Measurements from ENCODE around the gene PCDHB13. TPM values are rescaled to one million over a fixed set of nuclear protein-coding genes. Genes with fewer than 3 reads are reported as not detected.

The PCDHB13 gene
- total RNA-seq, 1 donor from 2014 or later = 2.6 TPM

DNA sequence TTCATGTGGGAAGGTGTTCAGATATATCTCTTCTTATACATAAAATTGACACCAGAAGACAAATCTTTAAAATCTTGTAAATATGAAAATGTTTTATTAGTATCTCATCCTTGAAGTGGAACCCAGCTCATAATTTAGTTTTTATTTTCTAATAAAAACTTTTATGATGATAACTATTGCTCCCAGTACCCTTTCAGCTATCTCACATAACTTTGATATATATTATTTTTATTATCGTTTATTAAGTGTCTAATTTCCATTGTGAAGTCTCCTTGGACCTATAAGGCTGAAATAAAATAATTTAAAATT, 47.5 kb downstream of the PCDHB13 start:
- DNase-seq (ENCODE audit: low read depth in 2 of 2) = no peak

Other genes starting within 250 kb of the PCDHB13 start
- 0.20 and 0.22 TPM in 2 replicates for gene PCDHAC2, start 247.4 kb upstream of the PCDHB13 start, total RNA-seq
- gene PCDHB1, start 162.5 kb upstream of the PCDHB13 start, total RNA-seq = not detected in 2 replicates
- gene PCDHB2, start 119.3 kb upstream of the PCDHB13 start, total RNA-seq = 1.3 and 2.2 TPM in 2 replicates
- 0.22 and 0.60 TPM in 2 replicates for gene PCDHB3, start 113.4 kb upstream of the PCDHB13 start, total RNA-seq
- 0.20 and 0.22 TPM in 2 replicates for gene PCDHB4, start 92.1 kb upstream of the PCDHB13 start, total RNA-seq
- 0.87 and 1.8 TPM in 2 replicates for gene PCDHB5, start 78.7 kb upstream of the PCDHB13 start, total RNA-seq
- gene PCDHB6, start 63.9 kb upstream of the PCDHB13 start, total RNA-seq = under 0.01 and 0.20 TPM in 2 replicates
- 0.44 and 2.4 TPM in 2 replicates for gene PCDHB7, start 41.3 kb upstream of the PCDHB13 start, total RNA-seq
- gene PCDHB8, start 36.1 kb upstream of the PCDHB13 start, total RNA-seq = 0.40 and 0.44 TPM in 2 replicates
- 0.22 and 0.99 TPM in 2 replicates for gene PCDHB16, start 31.5 kb upstream of the PCDHB13 start, total RNA-seq
- 0.22 and 0.40 TPM in 2 replicates for gene PCDHB9, start 26.8 kb upstream of the PCDHB13 start, total RNA-seq
- gene PCDHB10, start 21.6 kb upstream of the PCDHB13 start, total RNA-seq = 0.44 and 1.8 TPM in 2 replicates
- 0.44 and 1.8 TPM in 2 replicates for gene PCDHB11, start 14.3 kb upstream of the PCDHB13 start, total RNA-seq
- 0.44 and 1.4 TPM in 2 replicates for gene PCDHB12, start 5.2 kb upstream of the PCDHB13 start, total RNA-seq
- gene PCDHB14, start 9.4 kb downstream of the PCDHB13 start, total RNA-seq = 1.1 and 1.4 TPM in 2 replicates
- gene PCDHB15, start 31.5 kb downstream of the PCDHB13 start, total RNA-seq = 0.44 and 1.4 TPM in 2 replicates
- under 0.01 and 0.20 TPM in 2 replicates for gene SLC25A2, start 90.1 kb downstream of the PCDHB13 start, total RNA-seq
- gene TAF7, start 106.9 kb downstream of the PCDHB13 start, total RNA-seq = 56.7 and 63.5 TPM in 2 replicates
- gene PCDHGA1, start 116.6 kb downstream of the PCDHB13 start, total RNA-seq = 0.40 and 0.44 TPM in 2 replicates
- 0.65 and 0.79 TPM in 2 replicates for gene PCDHGA2, start 124.8 kb downstream of the PCDHB13 start, total RNA-seq
- 0.40 and 0.44 TPM in 2 replicates for gene PCDHGA3, start 129.9 kb downstream of the PCDHB13 start, total RNA-seq
- 0.87 and 1.6 TPM in 2 replicates for gene PCDHGB1, start 136.2 kb downstream of the PCDHB13 start, total RNA-seq
- 2.0 TPM in 2 replicates for gene PCDHGA4, start 141.1 kb downstream of the PCDHB13 start, total RNA-seq
- 1.3 and 1.4 TPM in 2 replicates for gene PCDHGB2, start 146.1 kb downstream of the PCDHB13 start, total RNA-seq
- gene PCDHGA5, start 150.2 kb downstream of the PCDHB13 start, total RNA-seq = 0.44 and 0.60 TPM in 2 replicates
- gene PCDHGB3, start 156.3 kb downstream of the PCDHB13 start, total RNA-seq = 2.0 and 3.8 TPM in 2 replicates
- gene PCDHGA6, start 160.0 kb downstream of the PCDHB13 start, total RNA-seq = 1.7 and 2.4 TPM in 2 replicates
- 0.65 and 0.99 TPM in 2 replicates for gene PCDHGA7, start 168.8 kb downstream of the PCDHB13 start, total RNA-seq
- gene PCDHGB4, start 173.8 kb downstream of the PCDHB13 start, total RNA-seq = 8.3 and 10.1 TPM in 2 replicates
- gene PCDHGA8, start 178.7 kb downstream of the PCDHB13 start, total RNA-seq = 1.1 and 1.2 TPM in 2 replicates
- gene PCDHGB5, start 184.0 kb downstream of the PCDHB13 start, total RNA-seq = 7.4 and 9.5 TPM in 2 replicates
- gene PCDHGA9, start 188.9 kb downstream of the PCDHB13 start, total RNA-seq = 0.87 and 2.2 TPM in 2 replicates
- 1.3 and 2.4 TPM in 2 replicates for gene PCDHGB6, start 194.1 kb downstream of the PCDHB13 start, total RNA-seq
- gene PCDHGA10, start 199.1 kb downstream of the PCDHB13 start, total RNA-seq = 2.6 and 5.0 TPM in 2 replicates
- 4.1 and 6.2 TPM in 2 replicates for gene PCDHGB7, start 203.8 kb downstream of the PCDHB13 start, total RNA-seq
- gene PCDHGA11, start 207.1 kb downstream of the PCDHB13 start, total RNA-seq = 4.1 and 4.4 TPM in 2 replicates
- gene PCDHGA12, start 216.6 kb downstream of the PCDHB13 start, total RNA-seq = 1.8 and 2.8 TPM in 2 replicates

Data from lung microvascular endothelial cell (primary cell).